GM18508 (cell line): ENCODE data around the gene PCED1B.
A peak's percentile ranks its signal among the peaks of the same experiment; 100 is the strongest.
"Not testable (repeated sequence)": the region's sequence is repeated elsewhere in the genome, so short reads cannot be mapped to it uniquely, and the experiment has no call there.

Experiments
- ATAC-seq: cut with Tn5 transposase; IDR thresholded peaks from one replicate; pipeline ENCODE4 v1.9.1; 2021; ENCODE audit warnings: moderate number of reproducible peaks; ENCODE audit not compliant: insufficient read depth, unreplicated experiment

Gene PCED1B

DNA sequence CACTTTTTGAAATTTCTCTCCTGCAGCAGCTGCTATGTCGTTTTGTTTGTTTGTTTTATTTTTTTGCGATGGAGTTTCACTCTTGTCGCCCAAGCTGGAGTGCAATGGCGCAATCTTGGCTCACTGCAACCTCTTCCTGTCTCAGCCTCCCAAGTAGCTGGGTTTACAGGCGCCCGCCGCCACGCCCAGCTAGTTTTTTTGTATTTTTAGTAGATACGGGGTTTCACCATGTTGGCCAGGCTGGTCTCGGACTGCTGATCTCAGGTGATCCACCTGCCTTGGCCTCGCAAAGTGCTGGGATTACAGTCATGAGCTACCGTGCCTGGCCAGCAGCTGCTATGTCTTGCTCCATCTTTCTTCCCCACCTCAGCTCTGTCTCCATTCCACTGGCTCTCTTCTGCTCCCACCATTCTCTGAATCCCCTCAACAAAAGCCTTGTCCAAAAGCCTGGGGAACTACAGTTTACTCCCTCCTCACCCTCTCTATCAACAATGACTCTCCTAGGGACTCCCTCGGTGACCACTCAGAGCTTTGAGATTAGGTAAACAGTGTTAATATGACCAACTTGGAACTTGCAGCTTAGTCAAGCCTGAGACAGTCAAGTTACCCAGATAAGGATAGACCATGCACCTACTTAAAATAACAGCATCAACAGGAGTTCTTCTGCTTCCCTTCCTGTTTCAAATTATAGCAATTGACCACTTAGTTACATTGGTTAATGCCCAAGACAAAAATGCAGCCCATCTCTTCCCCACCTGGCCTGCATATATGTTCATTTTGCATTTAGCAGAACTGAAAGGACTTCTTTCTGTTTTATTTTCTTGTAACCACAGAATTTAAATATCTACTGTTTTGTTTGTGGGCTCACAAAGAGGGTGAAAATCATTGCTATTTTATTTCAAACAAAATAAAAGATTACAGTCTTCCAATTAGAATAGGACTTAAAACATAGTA, 189.4 kb downstream of the PCED1B start:
- peak; percentile 70 for ATAC-seq

DNA sequence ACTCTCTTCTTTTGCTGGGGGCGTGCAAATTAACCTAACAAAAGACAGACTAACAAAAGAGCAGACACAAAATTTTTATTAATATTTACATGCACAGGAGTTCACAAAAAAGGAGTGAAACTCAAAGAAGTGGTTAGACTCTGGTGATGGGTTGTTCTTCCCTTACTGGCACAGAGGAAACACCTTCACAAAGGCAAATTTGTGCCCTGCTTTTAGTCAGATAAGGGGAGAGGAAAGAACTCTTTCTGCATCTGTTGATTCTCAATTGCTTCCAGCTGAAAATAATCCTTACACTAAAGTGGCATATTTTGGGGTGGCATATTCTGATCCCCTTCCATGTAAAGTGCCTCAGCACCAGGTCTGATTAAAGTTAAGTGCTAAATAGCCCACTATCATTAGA, 190.5 kb downstream of the PCED1B start:
- no peak for ATAC-seq

DNA sequence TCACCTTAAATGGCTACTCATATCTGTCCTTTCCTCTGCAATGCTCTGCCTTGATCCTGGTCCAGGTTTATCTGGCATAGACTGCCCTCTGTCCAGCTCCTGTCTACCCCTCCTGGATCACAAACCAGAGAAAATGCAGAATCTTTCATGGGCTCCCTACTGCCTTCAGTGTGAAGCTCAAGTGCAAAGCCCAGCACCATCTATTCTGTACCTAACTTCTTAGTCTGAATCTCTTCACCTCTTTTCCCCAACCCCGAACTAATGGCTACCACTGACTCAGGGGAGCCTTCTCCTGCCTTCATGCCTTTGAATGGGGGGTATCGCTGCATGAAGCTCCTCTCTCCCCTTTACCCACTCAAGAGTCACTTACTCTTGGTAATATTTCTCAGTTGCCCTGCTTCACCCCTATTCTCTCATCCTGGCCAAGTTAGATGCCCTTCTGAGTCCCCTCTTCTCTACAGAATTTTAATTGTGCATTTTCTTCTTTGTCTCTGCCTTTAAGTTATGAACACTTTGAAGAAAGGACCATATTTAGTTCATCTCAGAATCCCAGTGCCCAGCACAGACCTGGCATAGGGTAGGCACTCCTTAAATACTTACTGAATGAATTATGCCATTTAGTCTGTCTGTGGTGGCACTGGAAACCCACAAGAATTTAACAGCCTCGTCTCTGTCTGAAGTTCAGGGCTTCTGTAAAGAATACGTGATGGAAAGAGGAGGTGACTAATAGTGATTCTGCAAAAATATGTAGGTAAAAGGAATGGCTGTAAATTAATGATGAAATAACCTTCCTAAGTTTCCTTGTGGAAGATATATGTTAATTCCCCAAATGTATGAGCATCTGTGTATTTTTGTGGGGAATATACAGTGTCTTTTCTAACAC, 191.6 kb downstream of the PCED1B start:
- ATAC-seq, result no peak

- no peak for ATAC-seq
Observed at GRCh38 chr12:47271800-47272239, 192.4 kb downstream of the PCED1B start.

DNA sequence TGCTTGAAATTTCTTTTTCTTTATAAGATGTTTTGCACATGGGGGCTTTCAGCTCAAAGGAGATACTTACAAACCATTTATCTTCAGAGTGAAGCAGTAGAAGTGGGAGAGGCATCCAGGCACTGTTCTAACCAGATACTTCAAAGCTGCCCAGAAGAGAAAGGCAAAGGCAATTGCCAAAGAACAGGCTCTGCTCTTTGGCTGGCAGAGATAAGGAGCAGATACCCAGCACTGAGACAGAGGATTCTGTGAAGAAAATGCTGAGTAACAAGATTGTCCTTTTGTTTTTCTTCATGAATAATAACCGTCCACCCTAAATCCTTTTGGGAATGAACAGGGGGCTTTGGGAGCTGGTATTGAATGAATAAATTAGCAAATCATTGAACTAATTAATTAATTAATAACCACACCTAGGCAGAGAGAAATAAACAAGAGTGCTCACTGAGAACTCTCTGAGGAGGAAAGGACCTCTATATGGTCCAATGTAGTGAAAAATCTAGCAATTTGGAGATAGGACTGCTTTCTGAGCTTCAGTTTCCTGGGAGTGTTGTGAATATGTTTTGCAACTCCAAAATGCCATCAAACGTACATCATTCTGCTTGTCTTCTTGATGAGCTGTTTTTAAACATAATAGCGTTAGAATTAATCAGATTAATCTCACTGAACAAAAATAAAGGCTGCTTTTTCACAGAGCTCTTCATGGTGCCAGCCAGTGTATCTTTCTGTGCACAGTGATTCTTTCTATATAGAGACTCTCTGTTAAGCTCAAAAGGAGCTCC, 193.2 kb downstream of the PCED1B start:
- ATAC-seq, result no peak

DNA sequence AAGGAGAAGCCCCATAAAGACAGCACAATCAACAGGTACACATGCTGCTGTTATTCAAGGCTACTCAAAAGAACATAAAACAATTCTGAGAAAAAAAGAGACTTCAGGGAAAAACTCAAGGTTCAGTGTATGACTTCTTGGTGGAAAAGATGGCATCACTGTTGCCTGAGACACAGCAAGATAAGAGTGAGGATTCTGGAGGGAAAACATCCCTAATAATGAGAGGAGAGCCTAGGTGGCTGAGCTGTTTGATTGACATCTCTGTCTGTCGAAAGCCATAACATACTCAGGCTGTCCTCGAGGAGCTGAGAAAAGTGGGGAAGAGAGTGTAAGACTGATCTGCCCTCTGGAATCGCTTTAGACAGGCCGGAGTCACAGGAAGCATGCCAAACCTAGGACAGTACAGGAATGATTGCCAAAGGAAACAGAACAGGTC, 193.8 kb downstream of the PCED1B start:
- ATAC-seq, result no peak

- ATAC-seq, result no peak
Observed at GRCh38 chr12:47274760-47275159, 195.3 kb downstream of the PCED1B start.

GRCh38 chr12:47276253-47276620, 196.8 kb downstream of the PCED1B start:
- ATAC-seq, result no peak

DNA sequence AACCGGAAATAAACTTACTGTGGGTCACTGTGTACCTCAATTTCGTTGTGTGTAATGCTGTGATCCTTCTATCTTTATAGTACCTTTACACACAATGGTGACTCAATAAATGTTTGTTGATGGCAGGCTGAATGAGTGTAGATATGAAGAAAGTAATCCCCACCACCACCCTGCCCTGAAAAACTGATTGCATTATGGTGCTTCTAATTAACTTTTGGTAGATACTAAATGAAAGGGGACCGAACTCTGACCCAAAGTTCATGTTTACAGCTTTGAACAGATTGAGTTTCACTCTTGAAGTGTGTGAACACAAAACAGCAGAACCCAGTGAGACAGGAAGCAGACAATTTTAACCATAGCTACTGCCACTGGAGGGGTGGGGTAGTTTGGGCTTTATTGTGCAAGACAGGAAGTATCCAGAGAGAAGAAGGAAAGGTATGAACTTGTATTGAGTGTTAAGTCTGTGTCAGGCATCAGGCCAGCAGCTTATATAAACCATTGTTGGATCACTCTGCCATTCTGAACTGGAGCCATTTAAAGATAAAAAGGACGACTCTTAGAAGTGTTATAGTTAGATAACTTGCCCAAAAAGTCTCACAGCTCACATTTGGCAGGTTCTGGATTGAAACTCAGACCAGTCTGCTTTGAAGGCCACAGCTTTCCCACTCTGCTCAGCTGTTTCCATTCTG, 197.3 kb downstream of the PCED1B start:
- ATAC-seq, result peak; percentile 78

DNA sequence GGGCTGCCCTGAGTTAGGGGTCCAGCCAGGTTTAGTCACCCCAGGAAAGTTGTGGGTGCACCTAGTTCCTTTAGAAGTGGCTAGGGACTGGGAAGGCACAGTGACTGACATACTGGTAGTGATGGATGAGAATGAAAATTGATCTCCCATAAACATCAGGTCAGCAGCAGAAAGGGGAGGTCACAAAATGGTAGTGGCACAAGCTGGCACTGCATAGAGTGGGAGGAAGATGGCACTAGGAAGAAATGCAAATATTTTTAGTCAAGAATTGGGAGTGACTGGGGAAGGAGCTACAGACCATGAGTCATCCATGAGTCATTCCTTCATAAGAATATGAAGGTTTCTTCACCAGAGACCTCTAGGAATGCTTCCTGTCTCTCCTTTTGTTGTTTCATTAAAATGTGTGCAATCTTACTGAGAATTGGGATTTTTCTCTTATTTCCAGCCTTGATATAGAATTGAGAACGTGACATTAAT, 198.6 kb downstream of the PCED1B start:
- no peak for ATAC-seq

DNA sequence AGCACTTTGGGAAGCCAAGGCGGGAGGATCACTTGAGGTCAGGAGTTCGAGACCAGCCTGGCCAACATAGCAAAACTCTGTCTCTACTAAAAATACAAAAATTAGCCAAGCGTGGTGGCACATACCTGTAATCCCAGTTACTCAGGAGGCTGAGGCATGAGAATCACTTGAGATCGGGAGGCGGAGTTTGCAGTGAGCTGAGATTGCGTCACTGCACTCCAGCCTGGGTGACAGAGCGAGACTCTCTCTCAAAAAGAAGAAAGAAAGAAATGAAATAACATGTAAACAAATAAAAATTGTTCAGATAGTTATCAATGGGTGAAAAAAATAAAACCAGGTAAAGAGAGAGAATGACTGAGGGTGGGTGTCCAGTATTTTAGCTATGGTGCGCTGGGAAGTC, 200.3 kb downstream of the PCED1B start:
- ATAC-seq, result not testable (repeated sequence)

DNA sequence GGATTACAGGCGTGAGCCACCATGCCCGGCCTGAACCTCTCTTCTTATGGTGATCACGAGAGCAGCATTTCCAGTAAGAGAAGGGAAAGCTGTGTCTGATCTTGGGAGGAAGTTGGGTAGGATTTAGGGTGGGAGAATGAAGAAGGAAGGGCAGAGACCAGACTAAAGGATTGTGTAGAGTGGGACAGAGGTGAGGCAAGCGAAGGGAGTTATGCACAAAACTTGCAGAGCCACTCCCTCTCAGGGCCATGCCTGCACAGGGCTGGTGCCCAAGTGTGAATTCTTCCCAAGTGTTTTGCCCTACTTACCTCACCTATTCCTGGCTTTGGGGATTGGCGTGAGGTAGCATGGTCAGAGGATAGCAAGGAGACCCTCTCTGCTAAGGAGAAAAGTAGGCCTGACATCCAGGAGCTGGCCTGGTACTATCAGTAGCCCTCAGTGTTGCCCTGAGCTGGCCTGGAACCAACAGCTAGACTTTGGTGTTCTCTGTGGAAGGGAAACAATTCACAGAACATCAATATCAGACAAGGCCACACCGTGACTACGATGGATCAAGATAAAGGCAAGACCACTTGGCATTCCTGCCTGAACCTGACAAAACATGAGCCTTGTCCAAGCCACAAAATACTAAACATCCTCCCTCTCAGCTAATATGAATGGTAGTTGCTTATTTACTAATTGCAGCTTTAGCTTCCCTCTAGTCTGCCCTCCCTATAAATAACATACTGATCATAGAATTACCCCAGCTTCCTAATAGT, 201.3 kb downstream of the PCED1B start:
- ATAC-seq, result no peak

DNA sequence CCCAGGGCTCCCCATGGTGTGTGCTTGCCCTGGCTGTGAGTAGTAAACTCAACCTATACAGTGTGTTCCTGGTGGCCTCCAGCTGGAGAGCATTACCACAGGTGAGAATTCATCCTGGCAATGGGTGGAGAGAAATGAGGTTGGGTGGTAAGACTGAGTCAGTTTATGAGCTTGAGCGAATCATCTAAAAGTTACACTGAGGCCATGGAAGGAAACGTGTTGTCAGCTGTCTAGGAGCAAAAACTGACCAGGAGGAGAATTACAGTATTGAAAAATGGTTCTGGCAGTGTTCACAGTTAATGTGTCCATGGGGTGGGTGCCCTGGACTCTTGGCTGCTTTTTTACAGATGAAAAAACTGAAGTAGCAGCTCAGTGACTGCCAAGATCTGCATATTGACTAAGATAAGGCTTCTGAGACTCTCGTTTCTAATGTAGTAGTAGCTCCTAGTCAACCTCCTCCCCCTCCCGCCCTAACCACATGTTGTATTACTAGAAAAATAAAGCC, 202.3 kb downstream of the PCED1B start:
- ATAC-seq, result no peak

DNA sequence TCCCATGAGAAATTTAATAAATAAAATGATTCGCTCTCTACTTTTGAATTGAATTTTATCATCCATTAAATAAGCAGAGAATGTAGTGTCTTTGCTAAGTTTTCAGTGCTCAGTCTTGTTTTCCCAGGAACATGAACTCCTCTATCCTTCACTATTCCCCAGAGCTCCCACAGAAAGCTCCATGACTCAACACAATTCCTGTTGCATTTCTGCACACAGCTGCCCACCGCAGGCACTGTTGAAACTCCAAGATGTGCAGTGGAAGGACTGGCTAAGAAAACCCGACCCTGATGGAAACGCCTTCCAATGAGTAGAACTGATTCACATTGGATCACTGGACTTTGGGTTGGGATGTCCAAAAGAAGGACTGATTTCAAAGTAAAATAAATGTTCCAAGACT, 202.8 kb downstream of the PCED1B start:
- no peak for ATAC-seq
